ENCODE data around the gene SHF. TPM values are rescaled to one million over a fixed set of nuclear protein-coding genes. Genes with fewer than 3 reads are reported as not detected.

Gene SHF
- total RNA-seq, 1 donor: 1.9 TPM

- TF ChIP-seq, protein P1, sequence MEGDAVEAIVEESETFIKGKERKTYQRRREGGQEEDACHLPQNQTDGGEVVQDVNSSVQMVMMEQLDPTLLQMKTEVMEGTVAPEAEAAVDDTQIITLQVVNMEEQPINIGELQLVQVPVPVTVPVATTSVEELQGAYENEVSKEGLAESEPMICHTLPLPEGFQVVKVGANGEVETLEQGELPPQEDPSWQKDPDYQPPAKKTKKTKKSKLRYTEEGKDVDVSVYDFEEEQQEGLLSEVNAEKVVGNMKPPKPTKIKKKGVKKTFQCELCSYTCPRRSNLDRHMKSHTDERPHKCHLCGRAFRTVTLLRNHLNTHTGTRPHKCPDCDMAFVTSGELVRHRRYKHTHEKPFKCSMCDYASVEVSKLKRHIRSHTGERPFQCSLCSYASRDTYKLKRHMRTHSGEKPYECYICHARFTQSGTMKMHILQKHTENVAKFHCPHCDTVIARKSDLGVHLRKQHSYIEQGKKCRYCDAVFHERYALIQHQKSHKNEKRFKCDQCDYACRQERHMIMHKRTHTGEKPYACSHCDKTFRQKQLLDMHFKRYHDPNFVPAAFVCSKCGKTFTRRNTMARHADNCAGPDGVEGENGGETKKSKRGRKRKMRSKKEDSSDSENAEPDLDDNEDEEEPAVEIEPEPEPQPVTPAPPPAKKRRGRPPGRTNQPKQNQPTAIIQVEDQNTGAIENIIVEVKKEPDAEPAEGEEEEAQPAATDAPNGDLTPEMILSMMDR (IDR thresholded peaks at IDR 0.05; ENCODE audit: insufficient read depth, low read length): no peak
- no peak overlapping the region for H3K4me3 ChIP-seq (ENCODE audit: low read depth, low read length)
- no peak for DNase-seq (ENCODE audit: low read depth)
These were observed 67.4 kb downstream of the SHF start for GRCh38 chr15:45120081-45120972.

GRCh38 chr15:45118996-45119395 is 68.8 kb downstream of the SHF start:
- H3K4me3 ChIP-seq (ENCODE audit: low read depth, low read length): no peak overlapping the region
- TF ChIP-seq, protein P1 (IDR thresholded peaks at IDR 0.05; ENCODE audit: insufficient read depth, low read length): no peak
- DNase-seq (ENCODE audit: low read depth): no peak

- DNase-seq (ENCODE audit: low read depth): peak; percentile 88
- H3K4me3 ChIP-seq (ENCODE audit: low read depth, low read length): no peak overlapping the region
- TF ChIP-seq, protein P1 (IDR thresholded peaks at IDR 0.05; ENCODE audit: insufficient read depth, low read length): peak; percentile 100
These were observed 69.6 kb downstream of the SHF start for GRCh38 chr15:45118131-45118588.

- DNase-seq (ENCODE audit: low read depth): no peak
- H3K4me3 ChIP-seq (ENCODE audit: low read depth, low read length): no peak overlapping the region
- TF ChIP-seq, protein P1 (IDR thresholded peaks at IDR 0.05; ENCODE audit: insufficient read depth, low read length): no peak
These were observed 70.2 kb downstream of the SHF start for GRCh38 chr15:45117308-45118130.

Other genes starting within 250 kb of the SHF start
- not detected in 2 replicates for gene TERB2, start 231.3 kb downstream of the SHF start, total RNA-seq (ENCODE audit: low replicate concordance)
- 9.8 and 13.2 TPM in 2 replicates for gene SORD, start 164.8 kb downstream of the SHF start, total RNA-seq (ENCODE audit: low replicate concordance)
- not detected in 2 replicates for gene DUOX2, start 73.8 kb downstream of the SHF start, total RNA-seq (ENCODE audit: low replicate concordance)
- not detected in 2 replicates for gene DUOXA2, start 73.6 kb downstream of the SHF start, total RNA-seq (ENCODE audit: low replicate concordance)
- gene DUOXA1, start 58.1 kb downstream of the SHF start, total RNA-seq (ENCODE audit: low replicate concordance): 0.36 TPM in 1 of 2 replicates, not detected in the other
- gene DUOX1, start 58.0 kb downstream of the SHF start, total RNA-seq (ENCODE audit: low replicate concordance): not detected in 2 replicates
- not detected in 2 replicates for gene SLC28A2, start 64.3 kb upstream of the SHF start, total RNA-seq (ENCODE audit: low replicate concordance)
- 0.18 and 0.57 TPM in 2 replicates for gene GATM, start 190.6 kb upstream of the SHF start, total RNA-seq (ENCODE audit: low replicate concordance)